Activated CD8-positive, alpha-beta memory T cell treated with anti-CD3 and anti-CD28 coated beads for 24 hours (primary cell): ENCODE results near the gene DET1.
"Not testable (repeated sequence)": the region's sequence is repeated elsewhere in the genome, so short reads cannot be mapped to it uniquely, and the experiment has no call there.

Experiments used
- DNase-seq: peaks from one replicate; pipeline ENCODE4 v3.0.0-alpha.2; 2020

The DET1 gene

DNA sequence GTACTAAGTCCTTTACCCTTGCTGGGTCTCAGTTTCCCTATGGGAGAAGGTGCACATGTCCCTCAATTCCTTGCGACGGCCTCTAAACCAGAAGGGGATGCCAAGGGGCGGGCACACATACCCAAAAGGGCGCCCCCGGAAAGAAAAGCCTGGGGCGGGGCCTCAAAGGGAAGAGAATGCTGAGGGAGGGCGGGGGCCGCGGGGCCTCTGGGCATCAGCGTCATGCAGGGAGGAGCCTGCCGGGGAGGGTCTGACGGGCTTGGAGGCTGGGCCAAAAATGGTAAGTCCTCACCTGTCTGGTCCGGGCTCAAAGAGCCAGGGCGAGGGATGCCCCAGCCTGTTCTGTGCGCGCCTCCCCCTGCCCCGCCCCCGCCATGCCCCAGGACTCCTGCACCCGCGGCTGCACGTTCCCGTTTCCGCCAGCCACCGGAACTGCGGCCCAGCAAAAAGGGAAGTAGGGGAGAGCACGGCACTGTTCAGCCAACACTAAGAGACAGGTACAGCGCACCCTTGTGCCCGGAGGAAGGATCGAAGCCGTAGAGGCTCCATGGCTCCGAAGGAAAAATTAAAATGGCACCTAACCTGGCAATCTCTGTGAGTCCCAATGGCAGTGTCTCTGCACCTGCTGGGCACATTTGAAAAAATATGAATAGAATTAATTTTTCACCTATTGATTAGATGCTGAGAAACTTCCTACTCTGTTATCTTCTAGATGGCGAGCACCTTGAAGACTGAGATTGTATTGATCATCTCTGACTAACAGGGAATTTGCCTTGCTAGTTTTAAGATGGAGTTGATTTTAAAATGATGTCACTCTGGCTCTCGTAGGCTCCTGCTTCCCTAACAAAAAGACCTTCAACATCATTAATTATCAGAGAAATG lies at the start of gene DET1:
DET1 (minus strand) TSS at position 434 of the 882 bp plus-strand sequence. CDS start 14,976 bp downstream, outside the sequence.
- DNase-seq = peak; percentile 97

DNA sequence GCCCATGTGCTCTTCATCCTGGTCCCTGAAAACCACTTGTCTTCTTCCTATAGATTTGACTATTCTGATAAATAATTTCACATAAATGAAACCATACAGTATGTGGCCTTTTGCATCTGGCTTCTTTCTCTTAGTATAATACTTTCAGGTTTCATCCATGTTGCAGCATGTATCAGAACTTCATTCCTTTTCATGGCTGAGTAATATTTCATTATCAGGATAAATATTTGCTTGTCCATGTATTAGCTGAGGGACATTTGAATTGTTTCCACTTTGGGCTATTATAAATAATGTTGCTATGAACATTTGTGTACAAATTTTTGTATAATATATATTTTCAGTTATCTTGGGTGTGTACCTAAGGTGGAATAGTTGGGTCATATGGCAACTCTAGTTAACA lies 44.9 kb upstream of the DET1 start:
- no peak for DNase-seq

GRCh38 chr15:88590759-88591158 lies 44.3 kb upstream of the DET1 start:
- no peak for DNase-seq

GRCh38 chr15:88586401-88587162 lies 40.1 kb upstream of the DET1 start:
- DNase-seq = no peak

- DNase-seq = no peak
These were observed 34.1 kb upstream of the DET1 start for GRCh38 chr15:88580532-88580931.

- DNase-seq = no peak
These were observed 32.8 kb upstream of the DET1 start for GRCh38 chr15:88579322-88579721.

- no peak for DNase-seq
These were observed 28.2 kb upstream of the DET1 start for GRCh38 chr15:88574655-88575054.

DNA sequence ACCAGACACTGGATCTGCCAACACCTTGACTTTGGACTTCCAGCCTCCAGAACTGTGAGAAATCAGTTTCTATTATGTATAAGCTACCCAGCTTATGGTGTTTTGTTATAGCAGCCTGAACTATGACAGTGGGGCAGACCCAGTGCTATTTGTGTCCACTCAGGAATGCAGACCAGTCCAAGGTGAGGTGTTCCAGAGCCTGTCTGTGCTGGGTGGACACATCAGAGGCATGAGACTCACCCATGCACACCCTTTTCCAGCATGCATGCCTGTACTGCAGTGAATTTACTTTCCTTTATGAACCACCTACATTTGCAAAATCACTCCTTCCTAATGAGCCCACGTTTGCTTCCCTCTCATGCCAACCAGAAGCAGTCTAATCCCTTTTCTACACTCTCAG lies 27.6 kb upstream of the DET1 start:
- DNase-seq = no peak

DNA sequence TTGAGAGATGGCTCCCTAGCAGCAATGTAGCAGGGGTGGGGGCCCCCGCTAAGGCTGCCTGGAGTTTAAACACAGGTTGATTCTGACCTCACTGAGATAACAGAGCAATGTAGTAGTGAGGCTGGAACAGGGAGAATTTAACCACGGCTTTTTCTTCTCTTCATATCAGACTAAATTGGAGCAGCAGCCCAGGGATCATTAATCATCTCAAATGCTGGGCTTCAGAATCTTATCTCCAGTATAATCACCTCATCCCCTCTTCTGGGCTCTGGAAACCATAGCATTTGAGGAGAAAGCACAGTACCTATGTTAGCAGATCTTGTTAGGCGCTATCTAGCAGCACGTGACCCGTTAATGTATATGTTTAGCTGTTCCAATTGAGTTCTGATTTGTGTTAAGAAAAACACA lies 25.4 kb upstream of the DET1 start:
- no peak for DNase-seq

DNA sequence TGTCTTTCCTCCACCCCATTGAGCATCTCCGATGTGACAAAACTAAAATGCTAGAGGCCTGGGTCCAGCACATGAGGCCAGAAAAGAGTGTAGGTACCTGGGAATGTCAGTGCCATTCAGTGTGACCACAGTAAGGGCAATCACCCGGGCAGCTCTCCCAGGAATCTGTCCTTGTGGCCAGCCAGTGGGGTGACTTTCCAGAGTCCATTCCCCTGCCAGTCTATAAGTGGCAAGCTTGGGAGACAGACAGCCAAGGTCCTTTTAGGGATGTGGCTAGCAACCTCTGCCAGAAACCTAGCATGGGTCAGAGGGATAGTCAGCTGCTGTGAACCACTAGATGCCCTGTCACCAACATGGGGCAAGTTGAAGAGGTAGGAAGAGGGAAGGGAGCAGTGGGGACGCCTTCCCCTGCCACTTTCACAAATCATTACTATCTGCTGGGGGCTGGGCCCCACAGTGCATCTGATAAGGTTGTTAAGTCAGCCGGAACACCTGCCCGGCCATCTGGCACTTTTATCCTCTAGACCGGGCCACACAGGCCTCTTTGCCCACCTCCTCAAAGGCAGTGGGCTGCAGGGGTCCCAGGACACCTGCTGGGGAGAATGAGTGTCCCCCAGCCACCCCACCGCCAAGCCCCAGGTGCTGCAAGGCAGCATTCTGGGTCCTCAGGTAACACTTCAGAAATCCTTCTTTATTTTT lies 24.8 kb upstream of the DET1 start:
- no peak for DNase-seq

- no peak for DNase-seq
These were observed 22.1 kb upstream of the DET1 start for GRCh38 chr15:88568589-88568988.

GRCh38 chr15:88564741-88565140 lies 18.3 kb upstream of the DET1 start:
- DNase-seq = no peak

GRCh38 chr15:88563638-88564037 lies 17.2 kb upstream of the DET1 start:
- no peak for DNase-seq

GRCh38 chr15:88559565-88559964 lies 13.1 kb upstream of the DET1 start:
- not testable (repeated sequence) for DNase-seq

- DNase-seq = not testable (repeated sequence)
These were observed 11.5 kb upstream of the DET1 start for GRCh38 chr15:88558026-88558425.

DNA sequence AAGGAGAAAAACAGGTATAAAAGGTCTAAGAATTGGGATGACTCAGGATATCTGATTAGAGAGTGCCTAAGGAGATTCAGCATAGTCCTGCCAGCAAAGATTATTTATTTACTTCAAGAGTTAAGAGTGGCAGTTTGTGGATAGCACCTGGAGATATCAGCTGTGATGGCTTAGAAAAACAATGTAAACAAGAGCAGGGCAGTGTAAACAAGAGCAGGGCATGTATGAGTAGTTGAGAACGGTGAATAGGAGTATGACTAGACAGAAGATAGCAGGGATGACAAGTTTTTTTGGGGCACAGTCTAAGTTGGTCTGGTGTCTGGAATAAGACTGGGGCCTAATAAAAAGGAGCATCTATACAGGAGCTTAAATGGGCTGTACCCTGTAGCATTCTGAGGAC lies 1.5 kb upstream of the DET1 start:
- DNase-seq = not testable (repeated sequence)

- DNase-seq = not testable (repeated sequence)
These were observed 768 bp downstream of the DET1 start for GRCh38 chr15:88545578-88546247.

DNA sequence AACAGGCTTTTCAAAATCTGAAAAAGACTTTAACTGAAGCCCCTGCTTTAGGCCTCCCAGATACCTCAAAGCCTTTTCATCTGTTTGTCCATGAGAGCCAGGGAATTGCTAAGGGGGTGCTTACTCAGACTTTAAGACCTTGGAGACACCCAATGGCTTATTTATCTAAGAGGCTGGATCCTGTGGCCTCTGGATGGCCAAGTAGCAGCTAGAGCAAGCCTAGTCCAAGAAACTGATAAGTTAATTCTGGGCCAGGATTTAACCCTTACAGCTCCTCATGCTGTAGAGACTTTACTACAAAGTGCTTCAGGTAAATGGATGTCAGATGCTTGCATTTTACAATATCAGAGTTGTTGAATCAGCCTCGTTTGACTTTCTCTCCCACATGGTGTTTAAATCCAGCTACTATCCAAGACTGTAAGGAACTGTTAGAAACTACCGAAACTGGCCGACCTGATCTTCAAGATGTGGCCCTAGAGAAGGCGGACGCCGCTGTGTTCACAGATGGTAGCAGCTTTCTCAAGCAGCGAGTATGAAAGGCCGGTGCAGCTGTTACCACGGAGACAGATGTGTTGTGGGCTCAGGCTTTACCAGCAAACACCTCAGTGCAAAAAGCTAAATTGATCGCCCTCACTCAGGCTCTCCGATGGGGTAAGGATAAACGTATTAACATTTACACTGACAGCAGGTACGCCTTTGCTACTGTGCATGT lies 3.3 kb downstream of the DET1 start:
- no peak for DNase-seq

GRCh38 chr15:88542342-88542733 lies 4.1 kb downstream of the DET1 start:
- no peak for DNase-seq

GRCh38 chr15:88541709-88542341 lies 4.7 kb downstream of the DET1 start:
- no peak for DNase-seq

DNA sequence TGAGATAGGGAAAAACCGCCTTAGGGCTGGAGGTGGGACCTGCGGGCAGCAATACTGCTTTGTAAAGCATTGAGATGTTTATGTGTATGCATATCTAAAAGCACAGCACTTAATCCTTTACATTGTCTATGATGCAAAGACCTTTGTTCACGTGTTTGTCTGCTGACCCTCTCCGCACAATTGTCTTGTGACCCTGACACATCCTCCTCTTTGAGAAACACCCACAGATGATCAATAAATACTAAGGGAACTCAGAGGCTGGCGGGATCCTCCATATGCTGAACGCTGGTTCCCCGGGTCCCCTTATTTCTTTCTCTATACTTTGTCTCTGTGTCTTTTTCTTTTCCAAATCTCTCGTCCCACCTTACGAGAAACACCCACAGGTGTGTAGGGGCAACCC lies 5.4 kb downstream of the DET1 start:
- DNase-seq = not testable (repeated sequence)

DNA sequence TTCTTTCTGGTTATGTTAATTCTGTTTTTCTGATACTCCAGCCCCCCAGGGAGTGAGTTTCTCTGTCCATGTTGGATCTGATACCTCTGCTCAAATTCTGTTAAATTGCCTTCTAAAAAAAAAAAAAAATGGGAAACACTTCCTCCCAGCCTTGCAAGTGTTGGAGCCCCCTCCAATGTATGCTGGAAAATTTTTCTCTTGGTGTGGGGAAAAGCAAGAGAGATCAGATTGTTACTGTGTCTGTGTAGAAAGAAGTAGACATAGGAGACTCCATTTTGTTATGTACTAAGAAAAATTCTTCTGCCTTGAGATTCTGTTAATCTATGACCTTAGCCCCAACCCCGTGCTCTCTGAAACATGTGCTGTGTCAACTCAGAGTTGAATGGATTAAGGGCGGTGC lies 6.1 kb downstream of the DET1 start:
- DNase-seq = not testable (repeated sequence)
